ENCODE data around the gene C5orf52. TPM values are rescaled to one million over a fixed set of nuclear protein-coding genes. Genes with fewer than 3 reads are reported as not detected.
"Not testable (repeated sequence)": the region's sequence is repeated elsewhere in the genome, so short reads cannot be mapped to it uniquely, and the experiment has no call there.

The C5orf52 gene
- total RNA-seq, 2 experiments from 2014 or later, result not detected

DNA sequence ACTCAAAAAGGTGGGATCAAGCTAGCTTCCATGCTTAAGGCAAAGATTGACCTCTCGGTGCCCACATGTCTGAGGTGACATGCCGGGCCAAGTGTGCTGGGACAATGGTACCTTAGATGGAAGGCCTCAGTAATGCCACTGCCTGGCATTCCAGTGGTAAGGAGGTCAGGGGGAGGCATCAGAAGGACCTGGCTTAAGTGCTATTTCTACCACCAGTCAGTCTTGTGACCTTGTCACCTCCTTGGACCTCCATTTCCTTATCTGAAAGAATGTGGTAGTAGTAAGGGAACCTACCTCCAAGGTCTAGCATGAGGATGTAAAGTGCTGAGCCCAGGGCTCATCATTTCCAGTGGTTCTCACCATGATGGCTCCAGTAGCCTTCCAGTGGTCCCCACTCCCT lies 8.9 kb downstream of the C5orf52 start:
- DNase-seq (no peak), ATAC-seq (no peak)
- Mint-ChIP-seq H3K4me1 (no peaks in the 10 kb centered on the region), H3K27ac (no peak overlapping the region), H3K9me3 (ENCODE audit: low read depth) (no peaks in the 10 kb centered on the region), H3K27me3 (no peaks in the 10 kb centered on the region), H3K4me3 (no peak overlapping the region), H3K36me3 (ENCODE audit: low read depth) (no peaks in the 10 kb centered on the region)
- ChIA-PET CTCF (interaction anchor here (1.1 to 1.7 kb wide), 3 partner anchors 9 to 249 kb away, joined by 3 to 5 read pairs (median 4); partner anchors contain the start of gene C5orf52), POLR2A (no interaction called here)
- intact Hi-C loops (cut with DNase I, micrococcal nuclease), result no loop called here

DNA sequence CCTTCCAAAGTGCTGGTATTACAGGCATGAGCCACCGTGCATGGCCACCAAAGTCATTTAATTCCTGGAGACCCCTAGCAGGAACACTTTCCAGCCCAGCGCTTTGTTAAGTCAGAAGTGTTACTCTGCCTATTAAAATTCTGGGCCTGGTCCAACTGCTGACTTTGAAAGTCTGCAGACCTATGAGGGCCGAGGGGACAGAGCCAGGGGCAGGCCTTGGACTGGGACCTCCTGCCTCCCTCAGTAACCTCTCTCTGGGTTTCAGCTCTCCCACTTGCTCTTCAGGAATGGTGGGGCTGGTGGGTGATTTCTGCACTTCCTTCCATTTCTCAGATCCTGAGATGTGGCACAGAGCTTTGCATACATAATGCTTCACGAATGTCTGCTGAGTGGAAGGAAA lies 9.7 kb downstream of the C5orf52 start:
- ChIA-PET POLR2A (no interaction called here), CTCF (interaction anchor here (1.1 to 1.8 kb wide), 3 partner anchors 9 to 250 kb away, joined by 4 to 5 read pairs (median 5); no protein-coding TSS in a partner anchor)
- H3K4me1 Mint-ChIP-seq, result no peaks in the 10 kb centered on the region
- no peak for ATAC-seq
- DNase-seq, result no peak
- intact Hi-C loops (cut with DNase I, micrococcal nuclease), result no loop called here
- H3K27ac Mint-ChIP-seq, result no peak overlapping the region
- no peak overlapping the region for H3K4me3 Mint-ChIP-seq
- H3K36me3 Mint-ChIP-seq (ENCODE audit: low read depth), result no peaks in the 10 kb centered on the region
- no peaks in the 10 kb centered on the region for H3K9me3 Mint-ChIP-seq (ENCODE audit: low read depth)
- H3K27me3 Mint-ChIP-seq, result no peaks in the 10 kb centered on the region

DNA sequence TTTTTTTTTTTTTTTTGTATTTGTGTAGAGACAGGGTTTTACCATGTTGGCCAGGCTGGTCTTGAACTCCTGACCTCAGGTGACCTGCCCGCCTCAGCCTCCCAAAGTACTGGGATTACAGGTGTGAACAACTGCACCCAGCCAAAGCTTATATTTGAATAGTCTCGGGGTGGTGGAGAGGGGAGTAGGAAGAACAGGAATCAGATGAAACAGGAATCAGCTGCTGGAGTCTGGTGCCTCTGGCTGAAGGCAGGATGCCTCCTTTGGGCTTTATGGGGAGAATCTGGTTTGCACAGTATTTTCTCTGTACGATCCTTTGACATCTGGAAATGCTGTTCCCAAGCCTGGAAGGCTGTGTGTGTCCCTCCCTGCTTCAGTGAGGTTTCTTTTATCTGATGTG lies 10.9 kb downstream of the C5orf52 start:
- no peak overlapping the region for H3K4me3 Mint-ChIP-seq
- CTCF ChIA-PET, result interaction anchor here (0.6 to 1.8 kb wide), 4 partner anchors 9 to 166 kb away, joined by 3 to 5 read pairs (median 4); no protein-coding TSS in a partner anchor

DNA sequence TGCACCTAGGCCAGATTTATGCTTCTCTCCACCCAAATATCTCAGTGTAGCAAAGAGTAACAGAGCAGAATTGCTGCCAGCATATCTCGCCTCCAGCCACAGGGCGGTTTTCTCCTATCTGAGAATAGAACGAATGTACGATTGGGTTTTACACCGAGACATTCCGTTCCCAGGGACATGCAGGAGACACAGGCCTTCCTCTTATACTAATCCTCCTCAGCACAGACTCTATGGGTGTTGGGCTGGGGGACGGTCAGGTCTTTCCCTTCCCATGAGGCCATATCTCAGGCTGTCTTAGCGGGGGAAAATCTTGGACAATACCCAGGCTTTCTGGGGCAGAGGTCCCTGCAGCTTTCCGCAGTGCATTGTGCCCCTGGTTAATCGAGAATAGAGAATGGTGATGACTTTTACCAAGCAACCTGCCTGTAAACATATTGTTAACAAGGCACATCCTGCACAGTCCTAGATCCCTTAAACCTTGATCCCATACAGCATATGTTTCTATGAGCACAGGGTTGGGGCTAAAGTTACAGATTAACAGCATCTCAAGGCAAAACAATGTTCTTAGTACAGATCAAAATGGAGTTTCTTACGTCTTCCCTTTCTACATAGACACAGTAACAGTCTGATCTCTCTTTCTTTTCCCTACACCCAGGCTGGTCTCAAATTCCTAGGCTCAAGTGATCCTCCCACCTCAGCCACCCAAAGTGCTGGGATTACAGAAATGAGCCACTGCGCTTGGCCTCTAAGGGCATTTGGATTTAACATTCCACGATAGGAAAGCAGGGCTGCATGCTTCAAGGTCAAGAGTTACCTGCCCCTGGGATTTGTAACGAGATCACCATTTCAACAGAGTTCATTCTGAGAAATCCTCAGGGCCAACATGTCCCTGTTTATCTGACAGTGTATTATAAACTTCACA lies 15.2 kb downstream of the C5orf52 start:
- ATAC-seq; POLR2A ChIA-PET; H3K36me3 Mint-ChIP-seq (ENCODE audit: low read depth); H3K4me3 Mint-ChIP-seq; H3K27ac Mint-ChIP-seq; H3K4me1 Mint-ChIP-seq; DNase-seq; H3K27me3 Mint-ChIP-seq; CTCF ChIA-PET; intact Hi-C loops (cut with DNase I, micrococcal nuclease); H3K9me3 Mint-ChIP-seq (ENCODE audit: low read depth): not testable (repeated sequence)

More for the DNA sequence above, 10.9 kb downstream of the C5orf52 start:
- Mint-ChIP-seq H3K9me3 (ENCODE audit: low read depth) (no peaks in the 10 kb centered on the region), H3K27me3 (no peaks in the 10 kb centered on the region), H3K4me1 (no peaks in the 10 kb centered on the region), H3K36me3 (ENCODE audit: low read depth) (no peaks in the 10 kb centered on the region), H3K27ac (no peak overlapping the region)
- ATAC-seq, result no peak
- no peak for DNase-seq
- POLR2A ChIA-PET, result no interaction called here
- intact Hi-C loops (cut with DNase I, micrococcal nuclease), result no loop called here

DNA sequence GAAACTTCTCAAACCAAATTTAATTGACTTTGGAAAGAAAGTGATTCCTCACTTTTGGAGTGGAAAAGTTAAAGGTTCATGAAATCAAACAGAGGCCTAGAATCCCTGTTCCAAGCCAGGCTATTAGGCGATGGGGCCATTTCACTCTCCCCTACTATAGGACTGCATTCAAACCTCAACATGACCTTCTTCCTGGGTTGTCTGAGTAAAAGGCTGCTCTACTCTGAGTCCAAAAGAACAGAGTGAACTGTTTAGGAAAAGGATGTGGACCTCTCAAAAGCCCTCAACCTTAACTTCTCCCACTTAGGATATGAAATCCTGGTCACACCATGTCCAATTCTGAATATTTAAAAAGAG lies 15.8 kb downstream of the C5orf52 start:
- ChIA-PET CTCF (no interaction called here), POLR2A (no interaction called here)
- intact Hi-C loops (cut with DNase I, micrococcal nuclease), result no loop called here
- no peak overlapping the region for H3K4me3 Mint-ChIP-seq
- DNase-seq, result no peak
- ATAC-seq, result no peak
- no peak overlapping the region for H3K27ac Mint-ChIP-seq
- no peaks in the 10 kb centered on the region for H3K36me3 Mint-ChIP-seq (ENCODE audit: low read depth)
- H3K4me1 Mint-ChIP-seq, result peaks cover 2% of the 10 kb centered on the region
- no peaks in the 10 kb centered on the region for H3K27me3 Mint-ChIP-seq
- peaks cover 1% of the 10 kb centered on the region for H3K9me3 Mint-ChIP-seq (ENCODE audit: low read depth)

DNA sequence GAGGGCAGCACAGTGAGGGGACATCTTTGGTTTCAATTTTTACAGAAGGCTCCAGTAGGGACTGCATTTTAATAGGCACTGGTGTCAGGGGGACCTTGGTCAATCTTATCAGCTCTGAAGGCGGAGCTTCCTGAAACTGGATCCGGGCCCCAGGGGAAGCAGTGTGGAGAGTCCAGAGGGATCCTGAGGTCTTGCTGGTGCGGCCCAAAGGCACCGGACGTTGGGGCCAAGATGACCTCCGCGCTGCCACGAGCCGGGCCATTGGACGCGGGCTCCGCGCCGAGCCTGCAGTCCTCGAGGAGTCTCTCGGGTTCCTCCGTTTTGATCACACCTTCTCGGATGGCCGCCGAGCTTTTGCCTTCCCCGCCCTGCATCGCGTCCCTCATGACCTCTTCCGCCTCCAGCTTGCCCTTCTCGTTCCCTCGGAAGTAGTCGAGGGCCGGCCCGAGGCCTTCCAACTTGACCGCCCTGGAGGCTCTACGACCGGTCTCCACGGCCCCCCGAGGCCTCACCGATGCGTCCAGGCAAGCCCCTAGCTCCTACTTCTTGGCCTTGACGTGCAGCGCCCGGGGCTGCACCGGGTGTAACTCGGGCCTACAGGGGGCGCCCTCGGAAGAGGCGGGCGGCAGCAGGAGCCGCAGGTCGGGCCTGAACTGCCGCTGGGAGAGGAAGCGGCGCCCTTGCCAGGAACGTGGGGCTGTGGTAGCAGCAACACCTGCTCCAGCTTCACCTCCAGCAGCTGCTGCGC lies 18.8 kb downstream of the C5orf52 start:
- intact Hi-C loops (cut with DNase I, micrococcal nuclease), result no loop called here
- Mint-ChIP-seq H3K36me3 (ENCODE audit: low read depth) (no peaks in the 10 kb centered on the region), H3K27me3 (peaks cover 3% of the 10 kb centered on the region), H3K9me3 (ENCODE audit: low read depth) (peaks cover 1% of the 10 kb centered on the region), H3K4me3 (no peak overlapping the region), H3K27ac (no peak overlapping the region), H3K4me1 (peaks cover 2% of the 10 kb centered on the region)
- peak; percentile 74 for DNase-seq
- ATAC-seq, result peak; percentile 93
- ChIA-PET POLR2A (no interaction called here), CTCF (interaction anchor here (0.6 to 1.9 kb wide), 10 partner anchors 9 to 259 kb away, joined by 3 to 6 read pairs (median 4); partner anchors contain the start of gene LSM11)

DNA sequence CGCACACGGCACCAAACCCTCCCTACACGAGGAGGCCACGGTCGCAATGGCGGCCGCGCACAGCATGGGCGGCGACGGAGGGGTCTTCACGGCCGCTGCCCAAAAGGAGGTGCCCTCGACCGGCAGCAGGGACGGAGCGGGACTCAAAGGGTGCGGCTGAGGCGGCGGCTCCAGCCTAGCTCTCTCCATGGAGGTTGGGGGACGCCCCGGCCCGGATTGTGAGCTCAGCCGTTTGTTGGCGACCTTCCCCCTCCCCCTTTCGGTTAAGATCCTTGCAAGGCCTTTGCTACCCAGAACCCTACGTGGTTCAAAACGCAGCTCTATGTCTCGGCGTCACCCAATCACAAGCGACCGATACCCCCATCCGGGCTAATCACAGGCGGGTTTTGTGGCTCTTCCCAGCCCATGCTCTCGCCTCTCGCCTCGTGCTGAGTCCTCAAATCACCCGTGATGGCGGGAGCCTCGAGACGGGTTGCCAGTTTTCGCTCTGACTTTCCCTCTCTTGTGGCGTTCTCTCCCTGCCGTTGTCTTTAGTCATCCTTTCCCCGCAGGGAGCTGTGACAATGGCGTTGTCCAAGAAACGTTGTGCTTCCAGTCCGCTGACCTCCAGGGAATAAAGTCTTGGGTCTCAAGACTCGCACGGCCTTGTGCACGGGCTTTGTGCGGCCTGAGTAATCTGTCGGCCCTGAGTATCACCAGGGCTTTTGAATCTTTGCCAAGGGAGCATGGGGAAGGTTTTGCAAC lies 19.5 kb downstream of the C5orf52 start:
- H3K9me3 Mint-ChIP-seq (ENCODE audit: low read depth), result peaks cover 1% of the 10 kb centered on the region
- H3K4me3 Mint-ChIP-seq, result no peak overlapping the region
- CTCF ChIA-PET, result interaction anchor here (0.8 to 1.9 kb wide), 5 partner anchors 9 to 259 kb away, joined by 3 to 6 read pairs (median 5); partner anchors contain the start of gene LSM11
- DNase-seq, result no peak
- no peaks in the 10 kb centered on the region for H3K36me3 Mint-ChIP-seq (ENCODE audit: low read depth)
- peaks cover 2% of the 10 kb centered on the region for H3K4me1 Mint-ChIP-seq
- intact Hi-C loops (cut with DNase I, micrococcal nuclease), result no loop called here
- no peak for ATAC-seq
- H3K27ac Mint-ChIP-seq, result no peak overlapping the region
- POLR2A ChIA-PET, result no interaction called here
- peaks cover 3% of the 10 kb centered on the region for H3K27me3 Mint-ChIP-seq

DNA sequence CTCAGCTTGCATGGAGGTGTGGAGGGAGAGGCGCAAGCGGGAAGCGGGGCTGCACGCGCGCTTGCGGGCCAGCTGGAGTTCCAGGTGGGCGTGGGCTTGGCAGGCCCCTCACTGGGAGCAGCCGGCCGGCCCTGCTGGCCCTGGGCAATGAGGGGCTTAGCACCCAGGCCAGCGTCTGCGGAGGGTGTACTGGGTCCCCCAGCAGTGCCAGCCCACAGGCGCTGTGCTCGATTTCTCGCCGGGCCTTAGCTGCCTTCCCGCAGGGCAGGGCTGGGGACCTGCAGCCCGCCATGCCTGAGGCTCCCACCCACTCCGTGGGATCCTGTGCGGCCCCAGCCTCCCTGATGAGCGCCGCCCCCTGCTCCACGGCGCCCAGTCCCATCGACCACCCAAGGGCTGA lies 22.5 kb downstream of the C5orf52 start:
- intact Hi-C loops (cut with DNase I, micrococcal nuclease); H3K27me3 Mint-ChIP-seq; ATAC-seq; H3K9me3 Mint-ChIP-seq (ENCODE audit: low read depth); H3K36me3 Mint-ChIP-seq (ENCODE audit: low read depth); DNase-seq; POLR2A ChIA-PET; H3K4me1 Mint-ChIP-seq; H3K27ac Mint-ChIP-seq; H3K4me3 Mint-ChIP-seq: not testable (repeated sequence)
- CTCF ChIA-PET, result interaction anchor here (0.7 to 1.2 kb wide), 4 partner anchors 12 to 261 kb away, joined by 3 to 4 read pairs (median 4); no protein-coding TSS in a partner anchor

DNA sequence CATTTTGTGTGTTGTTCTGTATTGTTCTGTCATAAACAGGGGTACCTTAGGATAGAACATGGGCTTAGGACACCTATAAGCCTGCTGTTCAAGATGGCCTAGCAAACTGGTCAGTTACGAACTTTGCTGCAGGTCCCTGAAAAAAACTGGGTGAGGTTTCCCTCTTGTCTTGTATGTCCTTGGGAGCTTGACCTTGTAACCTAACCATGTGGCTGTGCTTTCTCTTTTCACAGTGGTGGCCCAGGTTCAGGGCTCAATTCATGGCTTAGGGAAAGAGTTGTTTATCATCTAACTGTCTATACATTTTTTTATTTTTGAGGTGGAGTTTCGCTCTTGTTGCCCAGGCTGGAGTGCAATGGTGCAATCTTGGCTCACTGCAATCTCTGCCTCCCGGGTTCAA lies 24.8 kb downstream of the C5orf52 start:
- CTCF ChIA-PET, result interaction anchor here (1.1 kb wide), 1 partner anchor 47 kb away, joined by 3 read pairs; the partner anchor contains the start of gene LSM11
- DNase-seq; H3K27me3 Mint-ChIP-seq; ATAC-seq; H3K4me1 Mint-ChIP-seq; H3K9me3 Mint-ChIP-seq (ENCODE audit: low read depth); H3K27ac Mint-ChIP-seq; H3K4me3 Mint-ChIP-seq; POLR2A ChIA-PET; H3K36me3 Mint-ChIP-seq (ENCODE audit: low read depth); intact Hi-C loops (cut with DNase I, micrococcal nuclease): not testable (repeated sequence)

DNA sequence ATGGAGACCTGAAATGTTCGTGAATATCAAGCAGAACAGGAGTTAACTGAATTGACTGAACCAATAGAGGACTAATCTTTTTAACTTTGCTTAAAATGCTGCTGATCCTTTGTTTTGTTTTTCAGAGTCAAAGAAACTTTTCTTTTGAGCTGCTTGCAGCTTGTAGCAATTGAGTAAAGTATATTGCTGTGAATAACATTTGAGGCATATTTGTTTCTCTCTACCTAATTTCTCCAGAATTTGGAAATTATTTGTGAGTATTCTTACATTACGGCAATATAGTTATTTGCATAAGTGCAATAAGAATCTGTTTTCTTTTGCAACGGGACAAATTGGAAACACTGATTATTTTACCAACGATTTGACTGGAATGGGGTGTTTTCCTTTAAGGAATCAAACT lies 27.3 kb downstream of the C5orf52 start:
- intact Hi-C loops (cut with DNase I, micrococcal nuclease); H3K27ac Mint-ChIP-seq; ATAC-seq; H3K4me1 Mint-ChIP-seq; H3K4me3 Mint-ChIP-seq; H3K9me3 Mint-ChIP-seq (ENCODE audit: low read depth); H3K36me3 Mint-ChIP-seq (ENCODE audit: low read depth); DNase-seq; H3K27me3 Mint-ChIP-seq; POLR2A ChIA-PET: not testable (repeated sequence)
- CTCF ChIA-PET, result interaction anchor here (0.6 kb wide), 2 partner anchors 44 to 240 kb away, joined by 3 read pairs; no protein-coding TSS in a partner anchor

DNA sequence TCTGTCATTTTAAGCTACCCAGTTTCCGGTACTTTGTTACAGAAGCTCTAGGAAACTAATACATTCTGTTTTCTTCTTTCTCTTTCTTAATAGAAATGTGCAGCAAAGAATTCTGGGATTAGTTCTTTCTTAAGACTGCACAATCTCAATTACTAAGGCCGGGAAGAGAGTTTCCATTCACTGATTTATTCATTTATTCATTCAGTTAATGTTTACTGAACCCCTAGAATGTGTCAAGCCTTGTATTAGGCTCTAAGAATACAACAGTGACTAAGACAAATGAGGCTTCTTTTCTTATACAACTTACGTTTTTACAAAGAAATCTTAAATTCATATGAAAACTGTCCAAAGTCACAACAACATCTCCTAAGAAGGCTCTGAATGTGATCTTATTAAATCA lies 32.4 kb downstream of the C5orf52 start:
- ChIA-PET CTCF (no interaction called here), POLR2A (no interaction called here)
- Mint-ChIP-seq H3K4me1 (no peaks in the 10 kb centered on the region), H3K4me3 (no peak overlapping the region), H3K9me3 (ENCODE audit: low read depth) (peaks cover 2% of the 10 kb centered on the region), H3K27me3 (peaks cover 2% of the 10 kb centered on the region), H3K36me3 (ENCODE audit: low read depth) (no peaks in the 10 kb centered on the region), H3K27ac (no peak overlapping the region)
- ATAC-seq (no peak), DNase-seq (no peak)
- intact Hi-C loops (cut with DNase I, micrococcal nuclease), result no loop called here
